B cell (primary cell): ENCODE data around the gene TMC6. TPM values are rescaled to one million over a fixed set of nuclear protein-coding genes. Genes with fewer than 3 reads are reported as not detected.

Source experiments
- ATAC-seq: fragments of 200-7000 bp; cut with Tn5 transposase; one replicate; pipeline ENCODE4 v1.10.0; 2021; ENCODE audit warnings: low read depth, mild to moderate bottlenecking, moderate number of reproducible peaks, moderate library complexity
- CTCF ChIA-PET: fragments of 350-600 bp; sonication (Branson Sonifier 250); formaldehyde crosslinking; loops from one replicate; lab custom pipeline; 2021; ENCODE audit warnings: antibody characterized with exemption, inconsistent platforms; lab: Charles Lee
- POLR2A ChIA-PET: fragments of 350-600 bp; sonication (Branson Sonifier 250); formaldehyde crosslinking; loops from one replicate; lab custom pipeline; 2021; ENCODE audit warnings: antibody characterized with exemption; lab: Charles Lee
- DNase-seq: peaks from one replicate; pipeline ENCODE4 v3.0.0; 2013
- H2AFZ ChIP-seq: 2 replicates; pipeline ENCODE4 v1.6.1; 2012; ENCODE audit warnings: mild to moderate bottlenecking, low read depth, low read length; ENCODE audit not compliant: insufficient read depth, poor library complexity, severe bottlenecking
- H3K27ac ChIP-seq, 2 donors: 1 replicate in 1 of 2; 2 replicates in 1 of 2; pipeline ENCODE4 v1.5.1; 2012 to 2013; ENCODE audit warnings: low read length in 2 of 2, mild to moderate bottlenecking in 2 of 2, moderate library complexity in 1 of 2
- H3K27me3 ChIP-seq, 4 experiments: fragments of 200-600 bp in 1 of 4; sonication (generic) in 1 of 4; replicated peaks in 1 of 4; 1 replicate in 2 of 4; 2 replicates in 2 of 4; pipeline versions ENCODE4 v1.6.1 to v1.7.0; 2013 to 2016; ENCODE audit warnings: low read length in 3 of 4, mild to moderate bottlenecking in 2 of 4, mixed read lengths in 1 of 4, moderate library complexity in 1 of 4; ENCODE audit not compliant: insufficient read depth in 4 of 4, control insufficient read depth in 3 of 4; ENCODE audit errors: control extremely low read depth in 1 of 4
- H3K36me3 ChIP-seq, 2 experiments: replicated peaks in 1 of 2; 1 replicate in 1 of 2; 2 replicates in 1 of 2; pipeline versions ENCODE4 v1.6.1 to v1.7.1; 2013; ENCODE audit warnings: low read length in 1 of 2; ENCODE audit not compliant: insufficient read depth in 2 of 2, control insufficient read depth in 1 of 2; ENCODE audit errors: control extremely low read depth in 1 of 2, extremely low read depth in 1 of 2
- H3K4me1 ChIP-seq, 2 donors: fragments of 200-600 bp in 1 of 2; sonication (generic) in 1 of 2; 1 replicate in 1 of 2; 2 replicates in 1 of 2; pipeline versions ENCODE4 v1.5.1 to v1.6.1; 2013 to 2017; ENCODE audit warnings: low read length in 2 of 2; ENCODE audit not compliant: control insufficient read depth in 2 of 2, insufficient read depth in 2 of 2
- H3K4me2 ChIP-seq: replicated peaks from 2 replicates; pipeline ENCODE3; 2012; ENCODE audit warnings: mild to moderate bottlenecking, low read depth, low read length; ENCODE audit not compliant: poor library complexity, severe bottlenecking
- H3K4me3 ChIP-seq, 5 experiments: fragments of 200-600 bp in 1 of 5; sonication (generic) in 1 of 5; 1 replicate in 3 of 5; 2 replicates in 2 of 5; pipeline versions ENCODE4 v1.5.1 to v1.7.0; 2011 to 2016; ENCODE audit warnings: low read length in 4 of 5, mild to moderate bottlenecking in 4 of 5, low read depth in 2 of 5, control low read depth in 1 of 5, moderate library complexity in 1 of 5; ENCODE audit not compliant: insufficient read depth in 1 of 5; ENCODE audit errors: control extremely low read depth in 1 of 5, extremely low read depth in 1 of 5
- H3K79me2 ChIP-seq: fragments of 200-600 bp; sonication (generic); one replicate; pipeline ENCODE4 v1.6.0; 2016; ENCODE audit warnings: low read length; ENCODE audit not compliant: control insufficient read depth, insufficient read depth
- H3K9ac ChIP-seq: fragments of 200-600 bp; sonication (generic); 2 replicates; pipeline ENCODE4 v1.6.1; 2017; ENCODE audit warnings: mild to moderate bottlenecking, low read length, moderate library complexity
- H3K9me3 ChIP-seq, 3 donors: one replicate each; pipeline versions ENCODE4 v1.6.1 to v1.7.1; 2013; ENCODE audit warnings: low read length in 2 of 3; ENCODE audit not compliant: control insufficient read depth in 2 of 3, insufficient read depth in 1 of 3; ENCODE audit errors: control extremely low read depth in 1 of 3
- H4K20me1 ChIP-seq: 2 replicates; pipeline ENCODE4 v1.6.0; 2012; ENCODE audit warnings: mild to moderate bottlenecking, low read length; ENCODE audit not compliant: insufficient read depth, control insufficient read depth, poor library complexity, severe bottlenecking
- H3K27ac Mint-ChIP-seq: one replicate; pipeline ENCODE4 v1.8.0; 2021; ENCODE audit warnings: mixed read lengths
- H3K27me3 Mint-ChIP-seq: one replicate; pipeline ENCODE4 v1.8.0; 2021; ENCODE audit warnings: mixed read lengths
- H3K4me1 Mint-ChIP-seq: one replicate; pipeline ENCODE4 v1.8.0; 2021; ENCODE audit warnings: mixed read lengths
- H3K4me3 Mint-ChIP-seq: one replicate; pipeline ENCODE4 v1.8.0; 2021; ENCODE audit warnings: mixed read lengths
- H3K9me3 Mint-ChIP-seq: one replicate; pipeline ENCODE4 v1.8.0; 2022; ENCODE audit warnings: mixed read lengths; ENCODE audit not compliant: insufficient read depth
- CTCF ChIP-seq: fragments of 200-600 bp; IDR thresholded peaks from one replicate; pipeline ENCODE4 v1.8.0; 2022; ENCODE audit warnings: antibody characterized with exemption, mild to moderate bottlenecking
- EZH2 ChIP-seq: IDR thresholded peaks from 2 replicates; pipeline ENCODE4 v1.6.1; 2012; ENCODE audit warnings: borderline replicate concordance, low read depth, mild to moderate bottlenecking, moderate library complexity, low read length; ENCODE audit not compliant: insufficient read depth, poor library complexity, severe bottlenecking
- WGBS: methylation state at CpG from one replicate; pipeline ENCODE4 v1.1.5; 2013; ENCODE audit warnings: missing lambda C conversion rate; ENCODE audit not compliant: insufficient coverage; 5-methylcytosine and 5-hydroxymethylcytosine counted together
- intact Hi-C: fragments of 100-400 bp; cut with micrococcal nuclease; formaldehyde crosslinking; loops from one replicate; pipeline ENCODE4 v1.10.0; 2022
- polyA plus RNA-seq: library from polyadenylated mRNA; depleted of rRNA; stranded (reverse); fragments of >200 nt; gene quantifications from 2 replicates; pipeline ENCODE4 v1.2.3, GENCODE V29; 2012
- total RNA-seq, 2 donors: library from RNA; stranded (reverse); fragments of 120-200 nt in 1 of 2; gene quantifications; 1 replicate in 1 of 2; 2 replicates in 1 of 2; pipeline versions ENCODE4 v1.2.3 to v1.2.4, GENCODE V29; 2013 to 2022

TMC6 gene
- total and polyA plus RNA-seq, 2 donors (not counting 1 experiment from before 2014, with no cell fraction given) = 374 to 891 TPM

GRCh38 chr17:78148286-78149016 lies 19.9 kb upstream of the TMC6 start:
- POLR2A ChIA-PET = interaction anchor here (0.5 to 2.4 kb wide), 8 partner anchors 10 to 1650 kb away, joined by 4 to 11 read pairs (median 6); partner anchors contain the start of genes SYNGR2, TMC6 and TMC8
- H3K27ac ChIP-seq = peak overlapping the region; percentile 97 to 98

More at GRCh38 chr17:78148286-78149016, 19.9 kb upstream of the TMC6 start:
- Mint-ChIP-seq H3K4me1 (peaks cover 72% of the 10 kb centered on the region), H3K4me3 (peak overlapping the region; percentile 38), H3K9me3 (peaks cover 2% of the 10 kb centered on the region), H3K27ac (peak overlapping the region; percentile 90), H3K27me3 (no peaks in the 10 kb centered on the region)
- no peak for ATAC-seq
- Histone ChIP-seq H2AFZ (peak overlapping the region; percentile 3), H3K79me2 (peaks cover 15% of the 10 kb centered on the region), H3K27me3 (no peaks in the 10 kb centered on the region), H3K9ac (no peak overlapping the region), H4K20me1 (no peaks in the 10 kb centered on the region), H3K36me3 (no peaks in the 10 kb centered on the region), H3K4me2 (peak overlapping the region; percentile 67), H3K4me3 (no peak overlapping the region), H3K9me3 (peaks cover 0 to 28% (median 7%) of the 10 kb centered on the region in 3 donors), H3K4me1 (peaks cover 76 to 92% of the 10 kb centered on the region in 2 donors)
- DNase-seq = peak; percentile 29
- TF ChIP-seq CTCF (no peak), EZH2 (no peak)
- 64% methylated on average over 14 of the region's 14 CpGs for WGBS
- CTCF ChIA-PET = interaction anchor here (1.0 to 5.3 kb wide), 5 partner anchors 11 to 28 kb away, joined by 3 to 34 read pairs (median 5); partner anchors contain the start of genes SYNGR2 and TMC6
- intact Hi-C loops = loop anchor here (1.0 kb wide), 1 partner anchor 8 kb away; no protein-coding TSS in a partner anchor
